HCT116 (cell line): ENCODE measurements around the gene COL19A1. TPM values are rescaled to one million over a fixed set of nuclear protein-coding genes. Genes with fewer than 3 reads are reported as not detected.

Source experiments
- ATAC-seq: fragments of 200-7000 bp; cut with Tn5 transposase; 2 replicates; pipeline ENCODE4 v1.9.1; 2020; ENCODE audit warnings: mild to moderate bottlenecking, moderate library complexity
- BruUV-seq: library from RNA; stranded (reverse); fragments of 400-500 nt; replicated peaks from 2 replicates; lab custom pipeline; 2021; lab: Mats Ljungman, UMichigan
- CTCF ChIA-PET: fragments of 300-600 bp; sonication (Branson Sonifier 250); formaldehyde crosslinking; loops from one replicate; lab custom pipeline; 2021; ENCODE audit warnings: antibody characterized with exemption; lab: Charles Lee
- POLR2A ChIA-PET: fragments of 300-600, 350-600 bp; sonication (Branson Sonifier 250); formaldehyde crosslinking; loops from one replicate; lab custom pipeline; 2021; ENCODE audit warnings: antibody characterized with exemption; lab: Charles Lee
- RAD21 ChIA-PET, 2 experiments: fragments of 300-600 bp; sonication (Branson Sonifier 250); formaldehyde crosslinking; loops; one replicate each; lab custom pipeline; 2023; ENCODE audit warnings: low total read pairs in 2 of 2; ENCODE audit not compliant: uncharacterized antibody in 2 of 2, unreplicated experiment in 2 of 2, low non-redundant PET in 1 of 2; lab: Charles Lee
- DNase-seq: peaks from one replicate; pipeline ENCODE4 v3.0.0-alpha.2; 2010; ENCODE audit warnings: low read depth, low spot score
- H2AFZ ChIP-seq: fragments of 200-600 bp; shearing (Covaris generic), sonication (generic); 2 replicates; pipeline ENCODE4 v1.6.1; 2017; ENCODE audit warnings: low read depth, mixed run types, mixed read lengths, antibody characterized with exemption, low read length; ENCODE audit not compliant: poor library complexity, severe bottlenecking
- H3K27ac ChIP-seq: 2 replicates; pipeline ENCODE4 v1.5.1; 2012; ENCODE audit warnings: low read depth, low read length
- H3K27me3 ChIP-seq: fragments of 200-600 bp; sonication (generic); 2 replicates; pipeline ENCODE4 v1.6.1; 2016; ENCODE audit warnings: mixed run types, low read length, mixed read lengths; ENCODE audit not compliant: insufficient read depth
- H3K36me3 ChIP-seq, 2 experiments: fragments of 200-500 bp in 1 of 2; fragments of 200-600 bp in 1 of 2; sonication (Bioruptor generic) in 1 of 2; sonication (generic) in 1 of 2; 2 replicates each; pipeline versions ENCODE4 v1.5.1 to v1.6.1; 2014 to 2016; ENCODE audit warnings: low read length in 2 of 2, inconsistent platforms in 1 of 2, mixed read lengths in 1 of 2, mixed run types in 1 of 2; ENCODE audit not compliant: insufficient read depth in 2 of 2, control insufficient read depth in 1 of 2
- H3K4me1 ChIP-seq, 2 experiments: fragments of 200-600 bp in 1 of 2; sonication (generic) in 1 of 2; 2 replicates each; pipeline versions ENCODE4 v1.5.1 to v1.6.1; 2012 to 2017; ENCODE audit warnings: low read length in 2 of 2, inconsistent platforms in 1 of 2, mild to moderate bottlenecking in 1 of 2, mixed read lengths in 1 of 2, mixed run types in 1 of 2, moderate library complexity in 1 of 2; ENCODE audit not compliant: insufficient read depth in 2 of 2, control insufficient read depth in 1 of 2
- H3K4me2 ChIP-seq: fragments of 200-600 bp; sonication (generic); 2 replicates; pipeline ENCODE4 v1.6.1; 2017; ENCODE audit warnings: mixed run types, low read length, mixed read lengths
- H3K4me3 ChIP-seq, 2 experiments: fragments of 200-600 bp in 1 of 2; sonication (generic) in 1 of 2; replicated peaks in 1 of 2; 2 replicates each; pipeline ENCODE4 v1.5.1; 2011 to 2016; ENCODE audit warnings: low read length in 2 of 2, control low read depth in 1 of 2, low read depth in 1 of 2, mild to moderate bottlenecking in 1 of 2, mixed read lengths in 1 of 2, mixed run types in 1 of 2
- H3K79me2 ChIP-seq: fragments of 200-600 bp; sonication (generic); 2 replicates; pipeline ENCODE4 v1.6.1; 2017; ENCODE audit warnings: mild to moderate bottlenecking, mixed run types, low read length, moderate library complexity, mixed read lengths; ENCODE audit not compliant: insufficient read depth
- H3K9ac ChIP-seq: fragments of 200-600 bp; sonication (generic); 2 replicates; pipeline ENCODE4 v1.6.1; 2016; ENCODE audit warnings: low read length, mixed read lengths
- H3K9me2 ChIP-seq: fragments of 200-600 bp; sonication (generic), shearing (Covaris generic); 2 replicates; pipeline ENCODE4 v1.6.1; 2017; ENCODE audit warnings: mixed run types, mild to moderate bottlenecking, moderate library complexity; ENCODE audit not compliant: insufficient read depth
- H3K9me3 ChIP-seq, 2 experiments: fragments of 200-500 bp in 1 of 2; fragments of 200-600 bp in 1 of 2; sonication (Bioruptor generic) in 1 of 2; sonication (generic) in 1 of 2; 2 replicates each; pipeline ENCODE4 v1.6.1; 2014 to 2017; ENCODE audit warnings: low read length in 2 of 2, mixed read lengths in 2 of 2, inconsistent platforms in 1 of 2, low read depth in 1 of 2, mild to moderate bottlenecking in 1 of 2, mixed run types in 1 of 2, moderate library complexity in 1 of 2; ENCODE audit not compliant: control insufficient read depth in 1 of 2, insufficient read depth in 1 of 2
- H4K20me1 ChIP-seq: fragments of 200-600 bp; sonication (generic), shearing (Covaris generic); 2 replicates; pipeline ENCODE4 v1.6.1; 2017; ENCODE audit warnings: mixed run types, mild to moderate bottlenecking, moderate library complexity; ENCODE audit not compliant: insufficient read depth
- CBX3 ChIP-seq: IDR thresholded peaks from 2 replicates; pipeline ENCODE4 v1.6.1; 2012; ENCODE audit warnings: low read depth
- CEBPB ChIP-seq: IDR thresholded peaks from 2 replicates; pipeline ENCODE4 v1.6.1; 2012; ENCODE audit warnings: low read depth
- CTCF ChIP-seq, 3 experiments: fragments of 200-600 bp in 1 of 3; sonication (generic) in 1 of 3; IDR thresholded peaks in 2 of 3; conservative IDR thresholded peaks in 1 of 3; 2 replicates each; pipeline ENCODE4 v1.5.1; 2012 to 2017; ENCODE audit warnings: low read depth in 2 of 3, low read length in 2 of 3, antibody characterized with exemption in 1 of 3, borderline replicate concordance in 1 of 3, control low read depth in 1 of 3, mild to moderate bottlenecking in 1 of 3, mixed read lengths in 1 of 3, mixed run types in 1 of 3, moderate library complexity in 1 of 3; ENCODE audit not compliant: insufficient read depth in 1 of 3
- EGR1 ChIP-seq: IDR thresholded peaks from 2 replicates; pipeline ENCODE4 v1.6.1; 2012; ENCODE audit warnings: low read depth
- EZH2 ChIP-seq: fragments of 200-600 bp; sonication (generic); IDR thresholded peaks from 2 replicates; pipeline ENCODE4 v1.6.1; 2017; ENCODE audit warnings: antibody characterized with exemption, mixed run types
- EZH2phosphoT487 ChIP-seq: fragments of 200-600 bp; IDR thresholded peaks from 2 replicates; pipeline ENCODE4 v1.6.1; 2018; ENCODE audit warnings: antibody characterized with exemption, borderline replicate concordance
- JUND ChIP-seq: IDR thresholded peaks from 2 replicates; pipeline ENCODE4 v1.6.1; 2012
- POLR2A ChIP-seq: IDR thresholded peaks from 2 replicates; pipeline ENCODE4 v1.7.0; 2011; ENCODE audit warnings: borderline replicate concordance; ENCODE audit not compliant: insufficient read depth, insufficient read length; ENCODE audit errors: extremely low read depth
- POLR2AphosphoS5 ChIP-seq: IDR thresholded peaks from 2 replicates; pipeline ENCODE4 v1.6.1; 2011; ENCODE audit warnings: mild to moderate bottlenecking, low read depth, low read length, moderate library complexity
- RAD21 ChIP-seq: IDR thresholded peaks from 2 replicates; pipeline ENCODE4 v1.6.1; 2012; ENCODE audit warnings: low read depth, mild to moderate bottlenecking
- REST ChIP-seq: IDR thresholded peaks from 2 replicates; pipeline ENCODE4 v1.6.1; 2012; ENCODE audit warnings: low read depth
- SP1 ChIP-seq: IDR thresholded peaks from 2 replicates; pipeline ENCODE4 v1.6.1; 2012; ENCODE audit warnings: low read depth
- TCF7L2 ChIP-seq: IDR thresholded peaks from 2 replicates; pipeline ENCODE4 v1.7.0; 2011; ENCODE audit warnings: borderline replicate concordance, inconsistent platforms; ENCODE audit not compliant: insufficient read depth, insufficient read length; ENCODE audit errors: extremely low read depth
- ZFX ChIP-seq: fragments of 450-650 bp; IDR thresholded peaks from 2 replicates; pipeline ENCODE4 v1.6.1; 2017
- ZNF274 ChIP-seq: fragments of 200-500 bp; sonication (Bioruptor generic); IDR thresholded peaks from 2 replicates; pipeline ENCODE4 v1.6.1; 2014; ENCODE audit warnings: mild to moderate bottlenecking, low read depth, low read length, inconsistent platforms
- intact Hi-C: fragments of 100-400 bp; cut with micrococcal nuclease; formaldehyde crosslinking; loops from 2 replicates; pipeline ENCODE4 v1.10.0; 2022
- total RNA-seq: library from RNA; stranded (reverse); gene quantifications from one replicate; pipeline ENCODE4 v1.2.1, GENCODE V29; 2021; ENCODE audit not compliant: unreplicated experiment
- TF ChIP-seq, protein P1 (sequence below): IDR thresholded peaks from 2 replicates; pipeline ENCODE4 v1.6.1; 2011; ENCODE audit warnings: mild to moderate bottlenecking, low read length, moderate library complexity; ENCODE audit not compliant: insufficient replicate concordance; ENCODE audit errors: extremely low read depth
- TF ChIP-seq, protein P2 (sequence below): IDR thresholded peaks from 2 replicates; pipeline ENCODE4 v1.6.1; 2012
- TF ChIP-seq, protein P3 (sequence below): IDR thresholded peaks from 2 replicates; pipeline ENCODE4 v1.6.1; 2012

Gene COL19A1
- total RNA-seq, 1 experiment from 2014 or later: not detected

DNA sequence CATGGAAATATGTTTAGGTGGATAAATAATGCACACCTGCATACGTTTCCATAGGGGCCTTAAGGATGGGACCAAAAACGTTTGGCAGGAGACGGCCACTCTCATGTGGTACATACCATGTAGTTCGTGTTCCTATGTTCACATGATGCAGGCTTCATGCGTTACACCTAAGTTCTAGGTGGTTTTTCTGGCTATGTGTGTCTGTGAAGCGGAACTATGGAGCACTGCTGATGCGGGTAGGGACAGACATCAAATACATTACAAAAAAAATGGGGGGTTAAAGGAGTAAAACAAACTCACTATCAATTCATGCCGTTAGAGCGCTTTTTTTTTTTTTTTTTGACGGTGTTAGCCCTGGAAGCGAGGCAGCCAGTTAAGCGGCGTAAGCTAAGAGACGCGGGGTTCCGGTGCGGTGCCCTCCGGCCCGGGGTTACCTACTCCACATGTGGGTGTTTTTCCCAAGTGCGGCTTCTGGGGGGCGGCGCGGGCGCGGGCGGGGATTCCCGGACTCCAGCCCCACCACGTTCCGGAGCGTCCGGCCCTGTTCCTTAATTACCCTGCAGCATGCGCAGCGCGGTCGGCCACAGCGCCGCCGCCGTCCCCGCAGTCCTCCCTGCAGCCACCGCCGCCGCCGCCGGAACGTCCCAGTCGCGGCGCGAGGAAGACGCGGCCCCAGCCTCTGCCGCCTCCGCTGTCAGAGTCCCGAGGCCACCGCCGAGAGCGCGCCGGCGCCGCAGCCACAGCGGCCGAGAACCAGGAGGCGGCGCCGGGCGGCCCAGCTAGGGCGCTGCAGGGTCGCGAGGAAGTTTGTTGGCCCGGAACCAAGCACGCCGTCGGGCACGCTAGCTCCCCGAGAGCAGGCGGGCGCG lies 648 bp downstream of the COL19A1 start:
- Histone ChIP-seq H3K4me3 (no peak overlapping the region), H3K9ac (no peak overlapping the region), H2AFZ (no peak overlapping the region), H4K20me1 (no peaks in the 10 kb centered on the region), H3K9me3 (no peaks in the 10 kb centered on the region), H3K4me2 (no peak overlapping the region), H3K79me2 (no peaks in the 10 kb centered on the region), H3K27me3 (peaks cover 8% of the 10 kb centered on the region; the same call in 1 of the 2 replicates), H3K9me2 (no peaks in the 10 kb centered on the region), H3K36me3 (no peaks in the 10 kb centered on the region), H3K4me1 (no peaks in the 10 kb centered on the region), H3K27ac (no peak overlapping the region)
- no peak for TF ChIP-seq RAD21
- no peak for TF ChIP-seq EGR1
- TF ChIP-seq EZH2phosphoT487: no peak
- TF ChIP-seq, protein P1, sequence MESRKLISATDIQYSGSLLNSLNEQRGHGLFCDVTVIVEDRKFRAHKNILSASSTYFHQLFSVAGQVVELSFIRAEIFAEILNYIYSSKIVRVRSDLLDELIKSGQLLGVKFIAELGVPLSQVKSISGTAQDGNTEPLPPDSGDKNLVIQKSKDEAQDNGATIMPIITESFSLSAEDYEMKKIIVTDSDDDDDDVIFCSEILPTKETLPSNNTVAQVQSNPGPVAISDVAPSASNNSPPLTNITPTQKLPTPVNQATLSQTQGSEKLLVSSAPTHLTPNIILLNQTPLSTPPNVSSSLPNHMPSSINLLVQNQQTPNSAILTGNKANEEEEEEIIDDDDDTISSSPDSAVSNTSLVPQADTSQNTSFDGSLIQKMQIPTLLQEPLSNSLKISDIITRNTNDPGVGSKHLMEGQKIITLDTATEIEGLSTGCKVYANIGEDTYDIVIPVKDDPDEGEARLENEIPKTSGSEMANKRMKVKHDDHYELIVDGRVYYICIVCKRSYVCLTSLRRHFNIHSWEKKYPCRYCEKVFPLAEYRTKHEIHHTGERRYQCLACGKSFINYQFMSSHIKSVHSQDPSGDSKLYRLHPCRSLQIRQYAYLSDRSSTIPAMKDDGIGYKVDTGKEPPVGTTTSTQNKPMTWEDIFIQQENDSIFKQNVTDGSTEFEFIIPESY: no peak
- TF ChIP-seq, protein P2, sequence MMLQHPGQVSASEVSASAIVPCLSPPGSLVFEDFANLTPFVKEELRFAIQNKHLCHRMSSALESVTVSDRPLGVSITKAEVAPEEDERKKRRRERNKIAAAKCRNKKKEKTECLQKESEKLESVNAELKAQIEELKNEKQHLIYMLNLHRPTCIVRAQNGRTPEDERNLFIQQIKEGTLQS: no peak
- no peak for TF ChIP-seq TCF7L2
- TF ChIP-seq EZH2: no peak
- TF ChIP-seq JUND: no peak
- TF ChIP-seq, protein P3, sequence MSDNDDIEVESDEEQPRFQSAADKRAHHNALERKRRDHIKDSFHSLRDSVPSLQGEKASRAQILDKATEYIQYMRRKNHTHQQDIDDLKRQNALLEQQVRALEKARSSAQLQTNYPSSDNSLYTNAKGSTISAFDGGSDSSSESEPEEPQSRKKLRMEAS: no peak
- no peak for TF ChIP-seq ZFX
- no peak for TF ChIP-seq POLR2AphosphoS5
- no peak for TF ChIP-seq CBX3
- TF ChIP-seq POLR2A: no peak
- TF ChIP-seq CEBPB: no peak
- TF ChIP-seq SP1: no peak
- no peak for TF ChIP-seq CTCF (IDR thresholded peaks at IDR 0.05 in 2 of 3, conservative IDR thresholded peaks at IDR 0.05 in 1 of 3; ENCODE audit: borderline replicate concordance in 1 of 3, insufficient read depth in 1 of 3, low read depth in 2 of 3, low read length in 2 of 3)
- TF ChIP-seq REST: no peak
- TF ChIP-seq ZNF274: no peak
- ChIA-PET RAD21 (no interaction called here), POLR2A (no interaction called here), CTCF (no interaction called here)
- no TSS peak for BruUV-seq
- intact Hi-C loops: no loop called here
- ATAC-seq (no peak), DNase-seq (no peak)
